Activated T-cell treated with anti-CD3 and anti-CD28 coated beads, Interleukin-2, amount 50 U/mL, for 1 hour (primary cell): ENCODE measurements around the gene OTOR.

Experiments
- DNase-seq: peaks from one replicate; pipeline ENCODE4 v3.0.0-alpha.2; 2020

OTOR gene

DNA sequence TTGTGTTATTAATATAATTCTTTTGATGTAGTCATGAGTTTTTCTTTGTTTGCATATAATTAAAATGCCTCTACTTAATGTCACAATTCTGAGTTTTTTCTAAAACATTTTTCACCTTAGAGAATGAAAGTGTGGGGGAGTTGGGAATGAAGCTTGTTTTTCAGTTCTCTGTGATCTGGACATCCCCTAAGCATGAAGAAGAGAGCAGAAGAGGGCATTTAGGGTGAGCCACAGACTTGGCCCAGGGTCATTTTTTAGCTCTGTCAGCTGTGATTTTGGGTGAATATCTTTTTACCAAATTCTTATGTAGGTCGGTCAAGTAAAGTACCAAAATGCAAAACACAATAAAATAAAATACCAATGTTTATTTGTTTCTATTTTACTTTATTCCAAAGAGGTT, 3.9 kb downstream of the OTOR start:
- DNase-seq = no peak

DNA sequence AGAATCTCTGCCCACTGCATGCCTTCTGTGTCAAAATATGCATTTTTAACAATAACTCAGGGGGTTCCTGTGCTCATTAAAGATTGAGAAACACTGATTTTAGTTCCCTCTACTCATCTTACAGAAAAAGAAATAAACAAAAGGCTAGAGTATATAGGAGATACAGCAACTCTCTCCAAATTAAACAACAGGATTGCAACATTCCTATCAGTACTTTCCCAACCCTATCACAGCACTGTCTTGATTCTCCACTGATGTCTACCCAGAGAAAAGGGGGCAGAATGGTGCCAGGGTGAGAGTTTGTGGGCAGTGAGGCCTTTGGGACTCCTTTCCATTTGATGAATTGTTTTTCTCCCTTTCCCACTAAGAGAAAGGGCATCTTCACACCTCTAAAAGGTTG, 4.7 kb downstream of the OTOR start:
- DNase-seq = no peak

DNA sequence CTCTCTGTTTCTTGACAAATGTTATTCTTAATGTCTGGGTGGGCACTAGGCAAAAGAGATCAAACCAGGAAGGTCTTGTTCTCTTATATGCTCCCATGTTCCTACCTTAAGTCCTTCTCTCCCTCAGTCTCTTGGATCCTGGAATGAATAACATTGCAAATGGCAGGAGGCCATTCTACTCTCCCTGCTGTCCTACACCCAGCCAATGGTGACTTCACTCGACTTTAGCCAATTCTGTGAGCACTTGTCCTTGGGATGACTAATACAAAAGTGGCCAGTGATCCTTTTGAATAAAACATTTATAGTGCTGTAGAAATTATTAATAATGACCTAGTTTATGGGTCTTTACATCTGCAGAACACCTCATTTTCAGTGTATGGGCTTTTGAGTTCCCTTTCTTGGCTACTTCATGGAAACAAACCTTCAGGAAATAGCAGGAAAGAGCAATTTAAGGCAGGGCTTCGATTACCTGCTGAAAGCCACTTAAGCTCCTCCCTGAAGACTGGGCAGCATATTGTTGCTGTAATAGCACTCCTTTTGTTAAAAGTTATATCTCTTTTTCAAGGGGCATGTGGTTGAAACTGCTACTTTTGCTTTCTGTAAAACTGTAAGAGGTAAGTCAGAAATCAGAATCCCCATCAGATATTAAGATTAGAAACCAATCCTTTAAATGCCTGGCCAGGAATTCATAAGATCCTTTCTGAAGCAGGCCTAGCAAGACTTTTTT, 10.5 kb downstream of the OTOR start:
- no peak for DNase-seq

GRCh38 chr20:16759181-16759563, 11.0 kb downstream of the OTOR start:
- no peak for DNase-seq

DNA sequence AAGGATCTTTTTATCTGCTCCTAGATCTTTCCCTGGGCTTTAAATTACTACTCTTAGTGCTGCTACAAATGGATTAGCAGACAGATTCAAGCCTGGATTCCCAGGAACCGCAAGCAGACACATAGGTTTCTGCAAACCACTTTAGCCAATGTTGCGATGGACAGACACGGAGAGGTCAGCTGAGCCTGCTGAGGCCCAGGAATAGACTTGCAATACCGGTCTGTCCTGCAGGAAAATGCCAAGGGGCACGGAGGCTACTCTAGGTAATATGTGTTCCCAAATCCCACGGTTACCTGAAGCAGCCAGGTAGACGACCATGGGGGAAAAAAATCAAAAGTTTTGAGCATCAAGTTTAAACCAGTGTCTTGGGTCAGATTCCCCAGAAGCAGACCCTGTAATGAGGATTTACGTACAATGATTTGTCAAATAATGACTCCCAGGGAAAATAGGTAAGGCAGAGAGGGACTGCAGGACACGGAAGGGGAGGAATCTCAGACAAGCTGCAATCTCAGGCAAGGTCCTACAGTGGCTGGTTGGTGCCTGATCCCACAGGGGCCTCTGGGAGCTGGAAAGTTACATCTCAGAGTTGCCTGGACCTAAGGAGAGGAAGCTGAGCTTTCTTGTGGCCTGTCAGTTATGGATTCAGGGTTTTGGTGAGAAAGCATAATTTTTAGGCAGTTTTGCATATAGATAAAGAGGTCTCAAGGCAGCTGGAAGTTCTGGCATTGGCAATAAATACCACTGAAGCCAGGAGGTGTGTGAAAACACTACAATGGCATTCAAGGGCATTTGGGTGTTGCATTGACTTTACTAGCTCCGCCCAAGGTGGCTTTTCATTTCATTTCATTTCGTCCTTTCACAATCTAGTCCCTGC, 12.5 kb downstream of the OTOR start:
- no peak for DNase-seq

GRCh38 chr20:16761305-16761829, 13.2 kb downstream of the OTOR start:
- peak; percentile 32 for DNase-seq

GRCh38 chr20:16764560-16764959, 16.4 kb downstream of the OTOR start:
- no peak for DNase-seq

DNA sequence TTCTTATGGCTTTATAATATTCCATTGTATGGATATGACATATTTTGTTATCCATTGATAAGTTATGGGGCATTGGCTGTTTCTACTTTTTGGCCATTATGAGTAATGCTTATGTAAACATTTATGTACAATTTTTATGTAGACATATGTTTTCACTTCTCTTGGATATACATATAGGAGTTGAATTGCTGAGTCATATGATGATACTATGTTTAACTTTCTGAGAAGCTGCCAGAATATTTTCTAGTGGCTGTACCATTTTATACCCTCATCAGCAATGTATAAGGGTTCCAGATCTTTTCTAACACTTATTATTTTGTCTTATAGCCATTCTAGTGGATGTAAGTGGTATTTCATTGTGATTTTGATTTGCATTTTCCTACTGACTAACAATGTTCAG, 23.1 kb downstream of the OTOR start:
- DNase-seq = no peak

GRCh38 chr20:16775961-16776360, 27.8 kb downstream of the OTOR start:
- DNase-seq = no peak

DNA sequence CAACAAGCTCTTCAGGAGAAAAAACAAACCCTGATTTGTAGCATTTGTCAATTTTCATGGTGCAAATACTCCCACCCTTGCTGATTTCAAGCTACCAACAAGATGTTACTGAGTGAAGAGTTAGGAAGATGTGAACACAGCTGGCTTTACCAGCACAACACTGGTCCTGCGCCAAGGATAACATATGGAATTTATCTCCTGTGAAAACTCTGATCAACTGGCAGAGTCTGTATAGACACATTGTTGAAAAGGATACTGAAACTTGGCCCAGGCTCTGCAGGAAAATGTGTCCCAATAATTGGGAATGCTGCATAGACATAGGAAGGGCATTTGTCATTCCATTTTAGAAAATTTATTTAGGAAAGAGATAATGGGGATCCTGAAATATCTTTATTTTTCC, 29.0 kb downstream of the OTOR start:
- no peak for DNase-seq

GRCh38 chr20:16778159-16778558, 30.0 kb downstream of the OTOR start:
- no peak for DNase-seq

DNA sequence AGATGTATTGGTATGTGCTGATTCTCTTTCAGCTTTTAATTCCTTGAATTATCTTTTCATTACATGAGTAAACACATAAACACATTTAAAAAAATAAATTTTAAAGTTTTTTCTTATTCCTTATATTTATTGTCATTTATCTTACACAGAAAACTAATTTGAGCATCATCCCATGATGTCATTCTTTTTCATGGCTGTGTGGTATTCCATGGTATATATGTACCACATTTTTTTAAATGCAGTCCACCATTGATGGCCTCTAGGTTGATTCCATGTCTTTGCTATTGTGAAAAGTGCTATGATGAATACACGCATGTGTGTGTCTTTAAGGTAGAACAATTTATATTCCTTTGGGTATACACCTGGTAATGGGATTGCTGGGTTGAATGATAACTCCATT, 33.3 kb downstream of the OTOR start:
- no peak for DNase-seq

GRCh38 chr20:16785226-16785625, 37.1 kb downstream of the OTOR start:
- no peak for DNase-seq
